Central memory CD8-positive, alpha-beta T cell (primary cell): ENCODE data around the gene ZEB1.
"Not testable (repeated sequence)": the region's sequence is repeated elsewhere in the genome, so short reads cannot be mapped to it uniquely, and the experiment has no call there.

Experiments used
- ATAC-seq: fragments of 150-1000 bp; cut with Tn5 transposase; replicated peaks from 2 replicates; pipeline ENCODE4 v1.10.0; 2022; ENCODE audit warnings: mild to moderate bottlenecking, moderate FRiP score, moderate number of reproducible peaks; ENCODE audit not compliant: poor library complexity, severe bottlenecking; ENCODE audit errors: extremely low read depth
- DNase-seq, 2 donors: peaks; one replicate each; pipeline ENCODE4 v3.0.0; 2021; ENCODE audit warnings: low spot score in 2 of 2
- H3K27ac Mint-ChIP-seq: one replicate; pipeline ENCODE4 v1.8.0; 2022; ENCODE audit warnings: low read depth, mild to moderate bottlenecking, moderate library complexity, mixed read lengths
- H3K27me3 Mint-ChIP-seq: one replicate; pipeline ENCODE4 v1.8.0; 2022; ENCODE audit warnings: mixed read lengths
- H3K36me3 Mint-ChIP-seq: one replicate; pipeline ENCODE4 v1.8.0; 2022; ENCODE audit warnings: mild to moderate bottlenecking, moderate library complexity, mixed read lengths; ENCODE audit not compliant: insufficient read depth
- H3K4me1 Mint-ChIP-seq: one replicate; pipeline ENCODE4 v1.8.0; 2022; ENCODE audit warnings: mixed read lengths
- H3K4me3 Mint-ChIP-seq: one replicate; pipeline ENCODE4 v1.8.0; 2022; ENCODE audit warnings: mild to moderate bottlenecking, moderate library complexity, mixed read lengths
- H3K9me3 Mint-ChIP-seq: one replicate; pipeline ENCODE4 v1.8.0; 2022; ENCODE audit warnings: mixed read lengths

The ZEB1 gene

GRCh38 chr10:31390804-31391203, 71.8 kb downstream of the ZEB1 start:
- Mint-ChIP-seq H3K27ac (no peak overlapping the region), H3K9me3 (no peaks in the 10 kb centered on the region), H3K27me3 (no peaks in the 10 kb centered on the region), H3K4me1 (peaks cover 10% of the 10 kb centered on the region), H3K4me3 (no peak overlapping the region), H3K36me3 (peaks cover 5% of the 10 kb centered on the region)
- ATAC-seq (no peak), DNase-seq (no peak)

- ATAC-seq (no peak), DNase-seq (no peak)
- Mint-ChIP-seq H3K4me3 (no peak overlapping the region), H3K36me3 (peaks cover 1% of the 10 kb centered on the region), H3K9me3 (no peaks in the 10 kb centered on the region), H3K27me3 (no peaks in the 10 kb centered on the region), H3K27ac (no peak overlapping the region), H3K4me1 (peaks cover 21% of the 10 kb centered on the region)
Observed at GRCh38 chr10:31393844-31394243, 74.8 kb downstream of the ZEB1 start.

GRCh38 chr10:31395695-31396094, 76.7 kb downstream of the ZEB1 start:
- H3K27ac Mint-ChIP-seq = no peak overlapping the region

GRCh38 chr10:31396376-31396775, 77.4 kb downstream of the ZEB1 start:
- Mint-ChIP-seq H3K27ac (no peak overlapping the region), H3K9me3 (no peaks in the 10 kb centered on the region), H3K4me1 (peaks cover 33% of the 10 kb centered on the region), H3K4me3 (no peak overlapping the region), H3K36me3 (no peaks in the 10 kb centered on the region), H3K27me3 (no peaks in the 10 kb centered on the region)
- ATAC-seq (no peak), DNase-seq (no peak)

More at GRCh38 chr10:31395695-31396094, 76.7 kb downstream of the ZEB1 start:
- Mint-ChIP-seq H3K4me1 (peaks cover 33% of the 10 kb centered on the region), H3K9me3 (no peaks in the 10 kb centered on the region), H3K36me3 (no peaks in the 10 kb centered on the region), H3K27me3 (no peaks in the 10 kb centered on the region), H3K4me3 (no peak overlapping the region)
- ATAC-seq (no peak), DNase-seq (no peak)

GRCh38 chr10:31397852-31398251, 78.8 kb downstream of the ZEB1 start:
- no peaks in the 10 kb centered on the region for H3K9me3 Mint-ChIP-seq

GRCh38 chr10:31399171-31399570, 80.2 kb downstream of the ZEB1 start:
- peak overlapping the region; percentile 26 for H3K27ac Mint-ChIP-seq
- H3K27me3 Mint-ChIP-seq = no peaks in the 10 kb centered on the region
- no peak overlapping the region for H3K4me3 Mint-ChIP-seq
- peaks cover 34% of the 10 kb centered on the region for H3K4me1 Mint-ChIP-seq
- ATAC-seq = no peak
- H3K9me3 Mint-ChIP-seq = no peaks in the 10 kb centered on the region
- no peak for DNase-seq
- no peaks in the 10 kb centered on the region for H3K36me3 Mint-ChIP-seq

More at GRCh38 chr10:31397852-31398251, 78.8 kb downstream of the ZEB1 start:
- H3K27ac Mint-ChIP-seq = no peak overlapping the region
- DNase-seq (no peak), ATAC-seq (no peak)
- no peaks in the 10 kb centered on the region for H3K27me3 Mint-ChIP-seq
- peaks cover 38% of the 10 kb centered on the region for H3K4me1 Mint-ChIP-seq
- no peak overlapping the region for H3K4me3 Mint-ChIP-seq
- no peaks in the 10 kb centered on the region for H3K36me3 Mint-ChIP-seq

GRCh38 chr10:31399631-31400030, 80.6 kb downstream of the ZEB1 start:
- Mint-ChIP-seq H3K9me3 (no peaks in the 10 kb centered on the region), H3K27me3 (no peaks in the 10 kb centered on the region), H3K36me3 (no peaks in the 10 kb centered on the region), H3K4me3 (no peak overlapping the region), H3K27ac (peak overlapping the region; percentile 26), H3K4me1 (peaks cover 35% of the 10 kb centered on the region)
- no peak for ATAC-seq
- DNase-seq = no peak

- H3K27ac Mint-ChIP-seq = no peak overlapping the region
- H3K4me1 Mint-ChIP-seq = peaks cover 33% of the 10 kb centered on the region
Observed at GRCh38 chr10:31401287-31401686, 82.3 kb downstream of the ZEB1 start.

GRCh38 chr10:31404640-31405039, 85.6 kb downstream of the ZEB1 start:
- H3K36me3 Mint-ChIP-seq = no peaks in the 10 kb centered on the region
- ATAC-seq (no peak), DNase-seq (no peak)
- no peak overlapping the region for H3K4me3 Mint-ChIP-seq
- no peak overlapping the region for H3K27ac Mint-ChIP-seq
- H3K27me3 Mint-ChIP-seq = no peaks in the 10 kb centered on the region
- H3K9me3 Mint-ChIP-seq = no peaks in the 10 kb centered on the region
- H3K4me1 Mint-ChIP-seq = peaks cover 26% of the 10 kb centered on the region

More at GRCh38 chr10:31401287-31401686, 82.3 kb downstream of the ZEB1 start:
- H3K36me3 Mint-ChIP-seq = no peaks in the 10 kb centered on the region
- no peak for DNase-seq
- no peaks in the 10 kb centered on the region for H3K9me3 Mint-ChIP-seq
- no peaks in the 10 kb centered on the region for H3K27me3 Mint-ChIP-seq
- no peak for ATAC-seq
- H3K4me3 Mint-ChIP-seq = no peak overlapping the region

- not testable (repeated sequence) for H3K27me3 Mint-ChIP-seq, H3K27ac Mint-ChIP-seq, H3K9me3 Mint-ChIP-seq, ATAC-seq, H3K36me3 Mint-ChIP-seq, DNase-seq, H3K4me3 Mint-ChIP-seq
- H3K4me1 Mint-ChIP-seq = peaks cover 29% of the 10 kb centered on the region
Observed at GRCh38 chr10:31405829-31406228, 86.8 kb downstream of the ZEB1 start.

GRCh38 chr10:31412397-31412796, 93.4 kb downstream of the ZEB1 start:
- not testable (repeated sequence) for ATAC-seq, H3K27ac Mint-ChIP-seq, DNase-seq, H3K4me3 Mint-ChIP-seq, H3K9me3 Mint-ChIP-seq, H3K27me3 Mint-ChIP-seq, H3K36me3 Mint-ChIP-seq
- peaks cover 29% of the 10 kb centered on the region for H3K4me1 Mint-ChIP-seq

- H3K27ac Mint-ChIP-seq = peak overlapping the region; percentile 56
Observed at GRCh38 chr10:31413325-31413724, 94.3 kb downstream of the ZEB1 start.

GRCh38 chr10:31418481-31418880, 99.5 kb downstream of the ZEB1 start:
- DNase-seq (no peak), ATAC-seq (no peak)
- Mint-ChIP-seq H3K4me1 (peaks cover 48% of the 10 kb centered on the region), H3K9me3 (no peaks in the 10 kb centered on the region), H3K4me3 (no peak overlapping the region), H3K27ac (no peak overlapping the region), H3K27me3 (no peaks in the 10 kb centered on the region), H3K36me3 (peaks cover 2% of the 10 kb centered on the region)

More at GRCh38 chr10:31413325-31413724, 94.3 kb downstream of the ZEB1 start:
- no peaks in the 10 kb centered on the region for H3K27me3 Mint-ChIP-seq
- H3K36me3 Mint-ChIP-seq = peaks cover 4% of the 10 kb centered on the region
- H3K9me3 Mint-ChIP-seq = no peaks in the 10 kb centered on the region
- DNase-seq = no peak
- no peak overlapping the region for H3K4me3 Mint-ChIP-seq
- no peak for ATAC-seq
- H3K4me1 Mint-ChIP-seq = peaks cover 39% of the 10 kb centered on the region
